Right lobe of liver (tissue), 4 donors: Measurements from ENCODE around the gene THUMPD2.

ENCODE experiments used
- POLR2A ChIP-seq: fragments of 450-650 bp; IDR thresholded peaks from one replicate; pipeline ENCODE4 v1.6.1; 2017; ENCODE audit warnings: antibody characterized with exemption, mild to moderate bottlenecking
- TF ChIP-seq, protein P1 (sequence below), 4 donors: fragments of 200-600 bp in 3 of 4; fragments of 450-650 bp in 1 of 4; IDR thresholded peaks; one replicate each; pipeline versions ENCODE4 v1.5.1 to v1.8.0; 2016 to 2022; ENCODE audit warnings: antibody characterized with exemption in 4 of 4, mild to moderate bottlenecking in 2 of 4
- donor health status: DM: no; HTN: no; CAD: no.
- donor health status: DM: no; HTN: no; CAD: no.
- donor health status: DM: no; HTN: yes; CAD: no.

DNA sequence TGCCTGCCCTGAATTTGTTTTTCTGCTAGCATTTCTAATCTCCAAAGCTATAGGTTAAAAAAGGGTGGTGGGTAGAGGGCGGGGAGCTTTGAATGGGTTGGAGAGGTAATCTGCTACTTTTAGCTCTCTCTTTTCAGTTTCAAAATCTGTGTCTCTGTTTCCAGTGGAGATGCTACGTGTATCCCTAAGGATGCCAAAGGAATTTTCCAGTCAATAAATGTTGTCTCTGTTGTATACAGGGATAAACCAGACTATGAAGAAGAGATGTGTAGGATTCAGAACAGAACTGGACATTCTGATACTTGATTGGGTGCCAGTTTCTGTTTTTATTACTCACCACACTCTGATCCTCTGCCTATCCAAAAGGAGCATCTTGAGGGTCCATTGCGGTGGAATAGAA lies 63.2 kb downstream of the THUMPD2 start:
- TF ChIP-seq, protein P1, sequence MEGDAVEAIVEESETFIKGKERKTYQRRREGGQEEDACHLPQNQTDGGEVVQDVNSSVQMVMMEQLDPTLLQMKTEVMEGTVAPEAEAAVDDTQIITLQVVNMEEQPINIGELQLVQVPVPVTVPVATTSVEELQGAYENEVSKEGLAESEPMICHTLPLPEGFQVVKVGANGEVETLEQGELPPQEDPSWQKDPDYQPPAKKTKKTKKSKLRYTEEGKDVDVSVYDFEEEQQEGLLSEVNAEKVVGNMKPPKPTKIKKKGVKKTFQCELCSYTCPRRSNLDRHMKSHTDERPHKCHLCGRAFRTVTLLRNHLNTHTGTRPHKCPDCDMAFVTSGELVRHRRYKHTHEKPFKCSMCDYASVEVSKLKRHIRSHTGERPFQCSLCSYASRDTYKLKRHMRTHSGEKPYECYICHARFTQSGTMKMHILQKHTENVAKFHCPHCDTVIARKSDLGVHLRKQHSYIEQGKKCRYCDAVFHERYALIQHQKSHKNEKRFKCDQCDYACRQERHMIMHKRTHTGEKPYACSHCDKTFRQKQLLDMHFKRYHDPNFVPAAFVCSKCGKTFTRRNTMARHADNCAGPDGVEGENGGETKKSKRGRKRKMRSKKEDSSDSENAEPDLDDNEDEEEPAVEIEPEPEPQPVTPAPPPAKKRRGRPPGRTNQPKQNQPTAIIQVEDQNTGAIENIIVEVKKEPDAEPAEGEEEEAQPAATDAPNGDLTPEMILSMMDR (IDR thresholded peaks at IDR 0.05), result no peak
- TF ChIP-seq POLR2A, result no peak
